HG03045 (cell line): ENCODE measurements around the gene INPP4B.

Source experiments
- ATAC-seq: cut with Tn5 transposase; IDR thresholded peaks from one replicate; pipeline ENCODE4 v1.9.1; 2021; ENCODE audit warnings: mild to moderate bottlenecking, moderate library complexity; ENCODE audit not compliant: unreplicated experiment

INPP4B gene

GRCh38 chr4:142324572-142324971 is 521.5 kb downstream of the INPP4B start:
- ATAC-seq: no peak

- no peak for ATAC-seq
These were observed 523.1 kb downstream of the INPP4B start for GRCh38 chr4:142322996-142323395.

- ATAC-seq: no peak
These were observed 527.8 kb downstream of the INPP4B start for GRCh38 chr4:142318280-142318679.

GRCh38 chr4:142316913-142317312 is 529.2 kb downstream of the INPP4B start:
- ATAC-seq: no peak

GRCh38 chr4:142316025-142316424 is 530.1 kb downstream of the INPP4B start:
- no peak for ATAC-seq

- ATAC-seq: no peak
These were observed 531.4 kb downstream of the INPP4B start for GRCh38 chr4:142314686-142315085.

GRCh38 chr4:142314247-142314646 is 531.9 kb downstream of the INPP4B start:
- ATAC-seq: no peak

- no peak for ATAC-seq
These were observed 533.7 kb downstream of the INPP4B start for GRCh38 chr4:142312391-142312790.

DNA sequence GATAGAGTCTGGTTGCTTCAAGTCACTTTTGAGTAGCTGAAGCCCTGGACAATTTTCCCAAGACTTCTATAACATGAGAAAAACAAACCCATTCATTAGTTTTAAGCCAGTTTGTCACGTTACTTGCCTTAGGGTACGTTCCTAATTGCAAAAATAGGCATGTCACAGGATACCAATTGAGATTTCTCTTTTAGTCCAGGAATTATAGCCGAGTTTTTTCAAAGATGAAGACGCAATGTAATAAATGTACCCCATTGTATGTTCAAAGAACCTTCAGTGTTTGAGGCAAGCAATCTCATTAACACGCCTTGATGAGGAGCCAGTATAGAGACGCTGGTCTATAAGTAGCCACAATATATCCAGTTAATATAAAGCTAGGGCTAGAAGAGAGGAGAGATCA is 534.2 kb downstream of the INPP4B start:
- no peak for ATAC-seq

DNA sequence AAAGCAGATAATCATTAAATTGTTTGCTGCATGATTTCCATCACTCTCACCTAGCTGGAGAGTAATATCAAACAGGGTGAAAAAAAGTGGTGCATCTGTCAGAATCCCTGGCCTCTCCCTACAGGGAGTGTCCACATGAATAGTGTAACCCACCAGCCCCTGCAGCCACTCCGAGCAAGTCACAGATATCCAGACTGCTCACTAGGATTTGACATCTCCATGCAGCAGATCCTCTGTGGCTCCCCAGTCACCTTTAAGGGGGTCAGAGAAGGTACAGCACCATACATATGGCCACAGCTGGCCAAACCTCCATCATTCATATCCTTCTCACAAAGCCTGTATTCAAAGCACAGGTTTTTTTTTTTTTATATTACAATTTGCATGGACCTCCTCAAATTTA is 536.3 kb downstream of the INPP4B start:
- ATAC-seq: no peak

DNA sequence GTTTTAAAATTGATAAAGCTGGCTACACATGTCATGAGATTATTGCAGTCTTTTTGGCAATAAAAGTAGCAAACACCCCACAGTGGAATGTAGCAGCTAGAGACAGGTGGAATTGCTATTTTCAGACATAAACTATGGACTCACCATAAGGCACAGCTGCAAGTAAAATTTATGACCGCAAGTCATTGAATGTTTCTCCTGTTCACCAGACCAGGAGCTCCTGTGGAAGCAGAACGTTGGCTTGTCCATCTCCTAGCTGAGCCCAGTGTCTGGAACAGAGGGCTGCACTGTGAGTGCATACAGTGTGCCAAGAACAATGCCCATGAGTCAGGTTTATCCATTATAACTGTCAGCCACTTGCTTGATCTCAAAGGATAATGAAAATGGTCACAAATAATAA is 538.2 kb downstream of the INPP4B start:
- ATAC-seq: no peak

DNA sequence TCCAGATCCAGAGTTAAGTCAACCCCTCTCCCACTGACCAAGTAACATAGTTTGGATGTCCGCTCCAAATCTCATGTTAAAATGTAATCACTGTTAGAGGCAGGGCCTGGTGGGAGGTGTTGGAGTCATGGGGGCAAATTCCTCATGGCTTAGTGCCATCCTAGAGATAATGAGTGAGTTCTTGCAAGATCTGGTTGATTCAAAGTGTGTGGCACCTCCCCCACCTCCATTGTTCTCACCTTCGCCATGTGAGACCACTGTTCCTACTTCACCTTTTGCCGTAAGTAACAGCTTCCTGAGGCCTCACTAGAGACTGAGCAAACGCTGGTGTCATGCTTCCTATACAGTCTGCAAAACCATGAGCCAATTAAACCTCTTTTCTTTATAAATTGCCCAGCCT is 548.8 kb downstream of the INPP4B start:
- ATAC-seq: no peak

GRCh38 chr4:142293536-142293935 is 552.6 kb downstream of the INPP4B start:
- no peak for ATAC-seq

- no peak for ATAC-seq
These were observed 553.9 kb downstream of the INPP4B start for GRCh38 chr4:142292231-142292630.

DNA sequence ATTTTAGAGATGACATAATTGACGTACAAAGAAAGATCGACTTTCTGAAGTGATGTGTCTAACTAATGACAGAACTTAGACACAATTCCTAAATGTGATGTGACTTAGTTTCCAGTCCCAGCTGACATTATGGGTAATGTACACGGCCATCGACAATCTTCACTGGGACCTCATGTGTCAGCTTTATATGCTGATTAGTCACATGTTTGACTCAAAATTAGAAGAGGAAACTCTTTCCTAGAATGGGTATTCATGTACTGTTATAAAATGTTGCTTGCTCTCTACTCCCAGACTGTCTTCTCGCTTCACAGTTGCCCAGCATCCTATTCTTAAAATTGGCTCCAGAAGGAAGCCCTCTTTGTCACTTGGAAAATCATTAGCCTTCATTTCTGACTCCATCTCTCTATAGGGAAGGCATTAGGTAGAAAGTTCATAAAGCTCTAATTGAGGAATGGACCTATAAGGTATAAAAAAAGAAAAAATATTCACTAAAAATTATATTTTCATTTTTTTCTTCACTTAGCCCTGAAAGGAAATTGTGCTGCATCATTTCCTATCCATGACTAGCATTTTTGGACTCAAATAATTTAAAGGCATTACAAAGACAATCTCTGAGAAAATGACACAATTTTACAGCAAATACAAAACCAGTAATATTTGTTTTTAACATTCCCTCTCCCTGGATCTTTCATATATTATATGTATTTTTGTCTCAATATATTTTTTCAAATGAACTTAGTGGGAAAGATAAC is 554.6 kb downstream of the INPP4B start:
- no peak for ATAC-seq

DNA sequence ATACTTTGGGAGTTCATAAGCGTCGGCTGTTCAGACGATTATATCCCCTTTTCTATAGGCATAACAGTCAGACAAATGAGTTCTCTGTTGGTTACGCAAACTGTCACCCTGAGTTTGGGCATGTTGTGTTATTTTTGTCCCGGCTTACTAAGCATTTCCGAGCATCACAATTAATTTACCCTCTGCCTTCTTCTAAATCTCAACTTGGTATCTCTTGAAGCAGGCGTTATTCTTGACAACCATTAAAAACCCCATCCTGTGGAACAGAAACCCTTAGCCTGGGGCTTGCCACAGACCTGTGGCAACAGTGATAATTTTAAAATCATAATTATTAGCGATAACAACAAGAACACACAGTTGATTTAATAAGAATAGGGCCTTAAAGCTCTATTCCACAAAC is 558.7 kb downstream of the INPP4B start:
- ATAC-seq: no peak

- no peak for ATAC-seq
These were observed 560.9 kb downstream of the INPP4B start for GRCh38 chr4:142285222-142285583.

GRCh38 chr4:142284402-142285221 is 561.5 kb downstream of the INPP4B start:
- no peak for ATAC-seq

- ATAC-seq: no peak
These were observed 563.1 kb downstream of the INPP4B start for GRCh38 chr4:142282870-142283431.

- no peak for ATAC-seq
These were observed 564.1 kb downstream of the INPP4B start for GRCh38 chr4:142281999-142282398.

GRCh38 chr4:142278663-142279062 is 567.4 kb downstream of the INPP4B start:
- no peak for ATAC-seq

GRCh38 chr4:142278171-142278570 is 567.9 kb downstream of the INPP4B start:
- ATAC-seq: no peak
